ENCODE data around the gene TLCD3B.

TLCD3B gene

DNA sequence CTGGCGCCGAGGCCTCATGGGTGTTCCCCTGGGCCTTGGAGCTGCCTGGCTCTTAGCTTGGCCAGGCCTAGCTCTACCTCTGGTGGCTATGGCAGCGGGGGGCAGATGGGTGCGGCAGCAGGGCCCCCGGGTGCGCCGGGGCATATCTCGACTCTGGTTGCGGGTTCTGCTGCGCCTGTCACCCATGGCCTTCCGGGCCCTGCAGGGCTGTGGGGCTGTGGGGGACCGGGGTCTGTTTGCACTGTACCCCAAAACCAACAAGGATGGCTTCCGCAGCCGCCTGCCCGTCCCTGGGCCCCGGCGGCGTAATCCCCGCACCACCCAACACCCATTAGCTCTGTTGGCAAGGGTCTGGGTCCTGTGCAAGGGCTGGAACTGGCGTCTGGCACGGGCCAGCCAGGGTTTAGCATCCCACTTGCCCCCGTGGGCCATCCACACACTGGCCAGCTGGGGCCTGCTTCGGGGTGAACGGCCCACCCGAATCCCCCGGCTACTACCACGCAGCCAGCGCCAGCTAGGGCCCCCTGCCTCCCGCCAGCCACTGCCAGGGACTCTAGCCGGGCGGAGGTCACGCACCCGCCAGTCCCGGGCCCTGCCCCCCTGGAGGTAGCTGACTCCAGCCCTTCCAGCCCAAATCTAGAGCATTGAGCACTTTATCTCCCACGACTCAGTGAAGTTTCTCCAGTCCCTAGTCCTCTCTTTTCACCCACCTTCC, 43.5 kb downstream of the TLCD3B start:
- no peak overlapping the region for H3K4me3 ChIP-seq (ENCODE audit: low read depth, low read length)
- in situ Hi-C loops (cut with HindIII; ENCODE audit: low sequenced_read_pairs), result no loop called here
- TF ChIP-seq, protein P1, sequence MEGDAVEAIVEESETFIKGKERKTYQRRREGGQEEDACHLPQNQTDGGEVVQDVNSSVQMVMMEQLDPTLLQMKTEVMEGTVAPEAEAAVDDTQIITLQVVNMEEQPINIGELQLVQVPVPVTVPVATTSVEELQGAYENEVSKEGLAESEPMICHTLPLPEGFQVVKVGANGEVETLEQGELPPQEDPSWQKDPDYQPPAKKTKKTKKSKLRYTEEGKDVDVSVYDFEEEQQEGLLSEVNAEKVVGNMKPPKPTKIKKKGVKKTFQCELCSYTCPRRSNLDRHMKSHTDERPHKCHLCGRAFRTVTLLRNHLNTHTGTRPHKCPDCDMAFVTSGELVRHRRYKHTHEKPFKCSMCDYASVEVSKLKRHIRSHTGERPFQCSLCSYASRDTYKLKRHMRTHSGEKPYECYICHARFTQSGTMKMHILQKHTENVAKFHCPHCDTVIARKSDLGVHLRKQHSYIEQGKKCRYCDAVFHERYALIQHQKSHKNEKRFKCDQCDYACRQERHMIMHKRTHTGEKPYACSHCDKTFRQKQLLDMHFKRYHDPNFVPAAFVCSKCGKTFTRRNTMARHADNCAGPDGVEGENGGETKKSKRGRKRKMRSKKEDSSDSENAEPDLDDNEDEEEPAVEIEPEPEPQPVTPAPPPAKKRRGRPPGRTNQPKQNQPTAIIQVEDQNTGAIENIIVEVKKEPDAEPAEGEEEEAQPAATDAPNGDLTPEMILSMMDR (IDR thresholded peaks at IDR 0.05; ENCODE audit: low read depth, low read length, missing control alignments), result no peak
- DNase-seq (ENCODE audit: low read depth), result no peak

DNA sequence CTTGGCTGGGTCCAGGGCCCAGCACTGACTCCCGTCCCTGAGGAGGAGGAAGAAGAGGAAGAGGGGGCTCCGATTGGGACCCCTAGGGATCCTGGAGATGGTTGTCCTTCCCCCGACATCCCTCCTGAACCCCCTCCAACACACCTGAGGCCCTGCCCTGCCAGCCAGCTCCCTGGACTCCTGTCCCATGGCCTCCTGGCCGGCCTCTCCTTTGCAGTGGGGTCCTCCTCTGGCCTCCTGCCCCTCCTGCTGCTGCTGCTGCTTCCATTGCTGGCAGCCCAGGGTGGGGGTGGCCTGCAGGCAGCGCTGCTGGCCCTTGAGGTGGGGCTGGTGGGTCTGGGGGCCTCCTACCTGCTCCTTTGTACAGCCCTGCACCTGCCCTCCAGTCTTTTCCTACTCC, 44.1 kb downstream of the TLCD3B start:
- TF ChIP-seq, protein P1 (IDR thresholded peaks at IDR 0.05; ENCODE audit: low read depth, low read length, missing control alignments), result no peak
- in situ Hi-C loops (cut with HindIII; ENCODE audit: low sequenced_read_pairs), result no loop called here
- H3K4me3 ChIP-seq (ENCODE audit: low read depth, low read length), result no peak overlapping the region
- no peak for DNase-seq (ENCODE audit: low read depth)

DNA sequence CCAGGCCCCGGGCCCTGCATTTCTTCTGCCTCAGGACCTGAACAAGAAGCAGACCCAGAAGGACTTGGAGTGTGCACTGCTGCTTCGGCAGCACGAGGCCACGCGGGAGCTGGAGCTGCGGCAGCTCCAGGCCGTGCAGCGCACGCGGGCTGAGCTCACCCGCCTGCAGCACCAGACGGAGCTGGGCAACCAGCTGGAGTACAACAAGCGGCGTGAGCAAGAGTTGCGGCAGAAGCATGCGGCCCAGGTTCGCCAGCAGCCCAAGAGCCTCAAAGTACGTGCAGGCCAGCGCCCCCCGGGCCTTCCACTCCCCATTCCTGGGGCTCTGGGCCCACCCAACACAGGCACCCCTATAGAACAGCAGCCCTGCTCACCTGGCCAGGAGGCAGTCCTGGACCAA, 44.8 kb downstream of the TLCD3B start:
- no peak for DNase-seq (ENCODE audit: low read depth)
- in situ Hi-C loops (cut with HindIII; ENCODE audit: low sequenced_read_pairs), result no loop called here
- TF ChIP-seq, protein P1 (IDR thresholded peaks at IDR 0.05; ENCODE audit: low read depth, low read length, missing control alignments), result no peak
- no peak overlapping the region for H3K4me3 ChIP-seq (ENCODE audit: low read depth, low read length)

DNA sequence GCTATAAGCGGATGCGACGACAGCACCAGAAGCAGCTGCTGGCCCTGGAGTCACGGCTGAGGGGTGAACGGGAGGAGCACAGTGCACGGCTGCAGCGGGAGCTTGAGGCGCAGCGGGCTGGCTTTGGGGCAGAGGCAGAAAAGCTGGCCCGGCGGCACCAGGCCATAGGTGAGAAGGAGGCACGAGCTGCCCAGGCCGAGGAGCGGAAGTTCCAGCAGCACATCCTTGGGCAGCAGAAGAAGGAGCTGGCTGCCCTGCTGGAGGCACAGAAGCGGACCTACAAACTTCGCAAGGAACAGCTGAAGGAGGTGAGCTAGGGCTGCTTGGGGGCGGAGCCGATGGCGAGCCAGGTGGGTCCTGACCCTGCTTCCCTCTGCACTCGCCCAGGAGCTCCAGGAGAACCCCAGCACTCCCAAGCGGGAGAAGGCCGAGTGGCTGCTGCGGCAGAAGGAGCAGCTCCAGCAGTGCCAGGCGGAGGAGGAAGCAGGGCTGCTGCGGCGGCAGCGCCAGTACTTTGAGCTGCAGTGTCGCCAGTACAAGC, 45.7 kb downstream of the TLCD3B start:
- in situ Hi-C loops (cut with HindIII; ENCODE audit: low sequenced_read_pairs), result no loop called here
- TF ChIP-seq, protein P1 (IDR thresholded peaks at IDR 0.05; ENCODE audit: low read depth, low read length, missing control alignments), result no peak
- no peak for DNase-seq (ENCODE audit: low read depth)
- H3K4me3 ChIP-seq (ENCODE audit: low read depth, low read length), result no peak overlapping the region

DNA sequence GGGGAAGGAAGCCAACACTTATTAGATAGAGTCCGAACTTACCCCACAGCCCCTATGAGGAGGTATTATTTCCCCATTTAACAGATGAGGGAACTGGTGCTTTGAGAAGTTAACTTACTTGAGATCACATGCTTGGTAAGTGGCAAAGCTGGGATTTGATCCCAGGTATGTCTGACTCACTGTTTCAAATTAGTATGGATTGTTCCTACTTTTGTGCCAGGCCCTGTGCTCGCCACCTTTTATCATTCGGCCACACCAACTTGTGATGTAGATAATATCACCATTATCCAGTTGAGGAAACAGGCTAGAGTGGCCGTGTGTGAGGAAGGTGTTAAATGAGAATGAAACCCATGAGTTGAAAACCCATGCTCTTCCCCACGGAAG, 46.3 kb downstream of the TLCD3B start:
- in situ Hi-C loops (cut with HindIII; ENCODE audit: low sequenced_read_pairs), result no loop called here
- no peak overlapping the region for H3K4me3 ChIP-seq (ENCODE audit: low read depth, low read length)
- no peak for DNase-seq (ENCODE audit: low read depth)
- TF ChIP-seq, protein P1 (IDR thresholded peaks at IDR 0.05; ENCODE audit: low read depth, low read length, missing control alignments), result no peak

DNA sequence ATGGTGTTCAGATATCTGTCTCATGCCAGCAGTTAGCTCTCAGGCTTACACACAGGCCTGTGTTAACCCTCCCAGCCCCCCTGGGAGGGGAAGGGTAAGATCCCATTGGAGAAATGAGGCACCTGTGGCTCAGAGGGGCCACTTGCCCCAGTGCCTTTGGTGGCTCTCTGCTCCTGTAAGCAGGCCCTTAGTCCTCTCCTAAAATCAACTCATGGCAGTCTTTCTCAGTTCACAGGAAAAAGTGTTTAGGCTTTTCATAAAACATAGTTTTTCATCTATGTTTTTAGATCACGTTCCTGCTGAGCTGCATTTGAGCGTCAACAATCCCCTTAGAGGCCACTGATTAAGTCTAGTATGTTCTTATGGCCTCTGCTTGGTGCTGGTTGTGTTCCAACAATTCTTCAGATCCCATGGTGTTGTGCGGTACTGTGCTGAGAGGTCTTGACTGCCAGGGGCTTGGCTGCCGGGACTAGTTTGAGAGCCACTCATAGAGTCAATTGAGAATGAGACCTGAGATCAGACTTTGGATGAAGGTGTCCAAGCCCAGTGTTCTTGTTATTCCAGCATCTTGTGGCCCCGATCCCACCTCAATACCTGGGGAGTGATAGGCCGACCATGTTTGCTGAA, 46.8 kb downstream of the TLCD3B start:
- TF ChIP-seq, protein P1 (IDR thresholded peaks at IDR 0.05; ENCODE audit: low read depth, low read length, missing control alignments), result no peak
- H3K4me3 ChIP-seq (ENCODE audit: low read depth, low read length), result no peak overlapping the region
- in situ Hi-C loops (cut with HindIII; ENCODE audit: low sequenced_read_pairs), result no loop called here
- DNase-seq (ENCODE audit: low read depth), result no peak
